Activated CD4-positive, alpha-beta T cell treated with anti-CD3 and anti-CD28 coated beads, Interleukin-2, amount 50 U/mL, for 16 hours (primary cell): Measurements from ENCODE around the gene COL4A1.
"Not testable (repeated sequence)": the region's sequence is repeated elsewhere in the genome, so short reads cannot be mapped to it uniquely, and the experiment has no call there.

Experiments used
- DNase-seq: peaks from one replicate; pipeline ENCODE4 v3.0.0-alpha.2; 2020

The COL4A1 gene

GRCh38 chr13:110125613-110126272, 181.2 kb downstream of the COL4A1 start:
- DNase-seq: no peak

GRCh38 chr13:110125157-110125556, 181.8 kb downstream of the COL4A1 start:
- DNase-seq: no peak

- no peak for DNase-seq
Measured at GRCh38 chr13:110124201-110124940, 182.6 kb downstream of the COL4A1 start.

GRCh38 chr13:110123041-110123809, 183.7 kb downstream of the COL4A1 start:
- DNase-seq: no peak

GRCh38 chr13:110121422-110122083, 185.4 kb downstream of the COL4A1 start:
- DNase-seq: no peak

GRCh38 chr13:110119935-110120905, 186.7 kb downstream of the COL4A1 start:
- DNase-seq: no peak

GRCh38 chr13:110118106-110118505, 188.9 kb downstream of the COL4A1 start:
- no peak for DNase-seq

- DNase-seq: peak; percentile 56
Measured at GRCh38 chr13:110116072-110116487, 190.9 kb downstream of the COL4A1 start.

- DNase-seq: no peak
Measured at GRCh38 chr13:110115591-110115990, 191.4 kb downstream of the COL4A1 start.

- no peak for DNase-seq
Measured at GRCh38 chr13:110114316-110114715, 192.6 kb downstream of the COL4A1 start.

- DNase-seq: no peak
Measured at GRCh38 chr13:110113284-110113764, 193.6 kb downstream of the COL4A1 start.

GRCh38 chr13:110112379-110112778, 194.6 kb downstream of the COL4A1 start:
- DNase-seq: not testable (repeated sequence)

- DNase-seq: no peak
Measured at GRCh38 chr13:110110783-110111182, 196.2 kb downstream of the COL4A1 start.

GRCh38 chr13:110109910-110110309, 197.0 kb downstream of the COL4A1 start:
- DNase-seq: no peak

GRCh38 chr13:110109140-110109783, 197.7 kb downstream of the COL4A1 start:
- DNase-seq: no peak

- no peak for DNase-seq
Measured at GRCh38 chr13:110108348-110109139, 198.4 kb downstream of the COL4A1 start.

GRCh38 chr13:110107568-110108347, 199.2 kb downstream of the COL4A1 start:
- DNase-seq: no peak

- DNase-seq: no peak
Measured at GRCh38 chr13:110106726-110107125, 200.2 kb downstream of the COL4A1 start.

GRCh38 chr13:110105136-110105535, 201.8 kb downstream of the COL4A1 start:
- no peak for DNase-seq
